Stomach (tissue), 4 donors: ENCODE data around the gene AGAP1.

ENCODE experiments used
- EP300 ChIP-seq: sonication (generic); formaldehyde crosslinking; IDR thresholded peaks from one replicate; pipeline ENCODE4 v1.6.1; 2017; ENCODE audit warnings: antibody characterized with exemption
- POLR2A ChIP-seq, 4 donors: fragments of 450-650 bp; IDR thresholded peaks; one replicate each; pipeline ENCODE4 v1.6.1; 2016; ENCODE audit warnings: antibody characterized with exemption in 4 of 4, control low read depth in 2 of 4, mild to moderate bottlenecking in 1 of 4, moderate library complexity in 1 of 4
- POLR2AphosphoS5 ChIP-seq, 3 donors: sonication (generic); formaldehyde crosslinking; IDR thresholded peaks; one replicate each; pipeline ENCODE4 v1.6.1; 2016; ENCODE audit warnings: antibody characterized with exemption in 3 of 3
- TF ChIP-seq, protein P1 (sequence below), 7 experiments: fragments of 450-650 bp in 4 of 7; fragments of 200-600 bp in 3 of 7; sonication (generic) in 3 of 7; IDR thresholded peaks; one replicate each; pipeline ENCODE4 v1.5.1; 2016 to 2019; ENCODE audit warnings: antibody characterized with exemption in 7 of 7, control low read depth in 2 of 7, mild to moderate bottlenecking in 1 of 7

DNA sequence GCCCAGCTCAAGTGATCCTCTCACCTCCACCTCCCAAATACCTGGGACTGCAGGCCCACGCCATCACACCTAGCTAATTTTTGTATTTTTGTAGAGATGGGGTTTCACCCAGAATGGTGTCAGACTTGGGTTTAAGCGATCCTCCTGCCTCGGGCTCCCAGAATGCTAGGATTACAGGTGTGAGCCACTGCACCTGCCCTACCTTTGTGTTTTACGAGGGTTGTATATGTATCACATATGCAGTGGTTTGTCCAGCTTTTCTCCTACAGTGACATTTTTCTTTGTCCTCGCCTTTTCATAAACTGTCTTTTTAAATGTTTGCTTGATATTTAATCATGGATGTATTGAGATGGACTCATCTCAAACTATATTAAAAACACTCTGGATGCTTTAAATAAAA lies 38.5 kb downstream of the AGAP1 start:
- TF ChIP-seq, protein P1, sequence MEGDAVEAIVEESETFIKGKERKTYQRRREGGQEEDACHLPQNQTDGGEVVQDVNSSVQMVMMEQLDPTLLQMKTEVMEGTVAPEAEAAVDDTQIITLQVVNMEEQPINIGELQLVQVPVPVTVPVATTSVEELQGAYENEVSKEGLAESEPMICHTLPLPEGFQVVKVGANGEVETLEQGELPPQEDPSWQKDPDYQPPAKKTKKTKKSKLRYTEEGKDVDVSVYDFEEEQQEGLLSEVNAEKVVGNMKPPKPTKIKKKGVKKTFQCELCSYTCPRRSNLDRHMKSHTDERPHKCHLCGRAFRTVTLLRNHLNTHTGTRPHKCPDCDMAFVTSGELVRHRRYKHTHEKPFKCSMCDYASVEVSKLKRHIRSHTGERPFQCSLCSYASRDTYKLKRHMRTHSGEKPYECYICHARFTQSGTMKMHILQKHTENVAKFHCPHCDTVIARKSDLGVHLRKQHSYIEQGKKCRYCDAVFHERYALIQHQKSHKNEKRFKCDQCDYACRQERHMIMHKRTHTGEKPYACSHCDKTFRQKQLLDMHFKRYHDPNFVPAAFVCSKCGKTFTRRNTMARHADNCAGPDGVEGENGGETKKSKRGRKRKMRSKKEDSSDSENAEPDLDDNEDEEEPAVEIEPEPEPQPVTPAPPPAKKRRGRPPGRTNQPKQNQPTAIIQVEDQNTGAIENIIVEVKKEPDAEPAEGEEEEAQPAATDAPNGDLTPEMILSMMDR (IDR thresholded peaks at IDR 0.05): no peak
- TF ChIP-seq POLR2A (IDR thresholded peaks at IDR 0.05): no peak
- no peak for TF ChIP-seq POLR2AphosphoS5 (IDR thresholded peaks at IDR 0.05)
- TF ChIP-seq EP300: no peak
